AG04450 (cell line): Measurements from ENCODE around the gene ZNF343. TPM values are rescaled to one million over a fixed set of nuclear protein-coding genes. Genes with fewer than 3 reads are reported as not detected.

Source experiments
- CTCF ChIA-PET: fragments of 300-600, 350-600 bp; formaldehyde crosslinking; extraction: SDS; loops from one replicate; lab custom pipeline; 2022; ENCODE audit warnings: antibody characterized with exemption, inconsistent platforms; lab: Charles Lee
- POLR2A ChIA-PET: fragments of 350-600 bp; formaldehyde crosslinking; extraction: SDS; loops from one replicate; lab custom pipeline; 2021; ENCODE audit warnings: antibody characterized with exemption, inconsistent platforms; lab: Yijun Ruan, JAX
- DNase-seq: peaks from one replicate; pipeline ENCODE4 v3.0.0-alpha.2; 2011; ENCODE audit warnings: low read depth, low spot score
- H3K27ac ChIP-seq: one replicate; pipeline ENCODE4 v1.5.1; 2012; ENCODE audit warnings: low read depth, low read length, control low read depth
- H3K27me3 ChIP-seq: one replicate; pipeline ENCODE4 v1.6.0; 2012; ENCODE audit warnings: low read length; ENCODE audit not compliant: control insufficient read depth, insufficient read depth
- H3K4me3 ChIP-seq: 2 replicates; pipeline ENCODE4 v1.5.1; 2011; ENCODE audit warnings: mild to moderate bottlenecking, low read depth, low read length, control low read depth
- H3K9me3 ChIP-seq: 2 replicates; pipeline ENCODE4 v1.5.1; 2012; ENCODE audit warnings: low read length; ENCODE audit not compliant: control insufficient read depth, insufficient read depth
- polyA plus RNA-seq: library from polyadenylated mRNA; depleted of rRNA; stranded (reverse); fragments of >200 nt; gene quantifications from 2 replicates; pipeline ENCODE4 v1.2.3, GENCODE V29; 2011
- TF ChIP-seq, protein P1 (sequence below): IDR thresholded peaks from 2 replicates; pipeline ENCODE4 v1.5.1; 2011; ENCODE audit warnings: low read depth, low read length, control low read depth, inconsistent platforms

The ZNF343 gene
- polyA plus RNA-seq, 1 experiment, result 10.8 TPM

- Histone ChIP-seq H3K9me3 (no peaks in the 10 kb centered on the region; the same call in 1 of the 2 replicates), H3K27ac (no peak overlapping the region), H3K27me3 (no peaks in the 10 kb centered on the region), H3K4me3 (no peak overlapping the region)
- no peak for DNase-seq
- TF ChIP-seq, protein P1, sequence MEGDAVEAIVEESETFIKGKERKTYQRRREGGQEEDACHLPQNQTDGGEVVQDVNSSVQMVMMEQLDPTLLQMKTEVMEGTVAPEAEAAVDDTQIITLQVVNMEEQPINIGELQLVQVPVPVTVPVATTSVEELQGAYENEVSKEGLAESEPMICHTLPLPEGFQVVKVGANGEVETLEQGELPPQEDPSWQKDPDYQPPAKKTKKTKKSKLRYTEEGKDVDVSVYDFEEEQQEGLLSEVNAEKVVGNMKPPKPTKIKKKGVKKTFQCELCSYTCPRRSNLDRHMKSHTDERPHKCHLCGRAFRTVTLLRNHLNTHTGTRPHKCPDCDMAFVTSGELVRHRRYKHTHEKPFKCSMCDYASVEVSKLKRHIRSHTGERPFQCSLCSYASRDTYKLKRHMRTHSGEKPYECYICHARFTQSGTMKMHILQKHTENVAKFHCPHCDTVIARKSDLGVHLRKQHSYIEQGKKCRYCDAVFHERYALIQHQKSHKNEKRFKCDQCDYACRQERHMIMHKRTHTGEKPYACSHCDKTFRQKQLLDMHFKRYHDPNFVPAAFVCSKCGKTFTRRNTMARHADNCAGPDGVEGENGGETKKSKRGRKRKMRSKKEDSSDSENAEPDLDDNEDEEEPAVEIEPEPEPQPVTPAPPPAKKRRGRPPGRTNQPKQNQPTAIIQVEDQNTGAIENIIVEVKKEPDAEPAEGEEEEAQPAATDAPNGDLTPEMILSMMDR, result no peak
- ChIA-PET POLR2A (no interaction called here), CTCF (interaction anchor here (1.1 to 3.2 kb wide), 3 partner anchors 10 to 62 kb away, joined by 4 to 12 read pairs (median 6); no protein-coding TSS in a partner anchor)
Observed at GRCh38 chr20:2462484-2462883, 46.2 kb downstream of the ZNF343 start.

DNA sequence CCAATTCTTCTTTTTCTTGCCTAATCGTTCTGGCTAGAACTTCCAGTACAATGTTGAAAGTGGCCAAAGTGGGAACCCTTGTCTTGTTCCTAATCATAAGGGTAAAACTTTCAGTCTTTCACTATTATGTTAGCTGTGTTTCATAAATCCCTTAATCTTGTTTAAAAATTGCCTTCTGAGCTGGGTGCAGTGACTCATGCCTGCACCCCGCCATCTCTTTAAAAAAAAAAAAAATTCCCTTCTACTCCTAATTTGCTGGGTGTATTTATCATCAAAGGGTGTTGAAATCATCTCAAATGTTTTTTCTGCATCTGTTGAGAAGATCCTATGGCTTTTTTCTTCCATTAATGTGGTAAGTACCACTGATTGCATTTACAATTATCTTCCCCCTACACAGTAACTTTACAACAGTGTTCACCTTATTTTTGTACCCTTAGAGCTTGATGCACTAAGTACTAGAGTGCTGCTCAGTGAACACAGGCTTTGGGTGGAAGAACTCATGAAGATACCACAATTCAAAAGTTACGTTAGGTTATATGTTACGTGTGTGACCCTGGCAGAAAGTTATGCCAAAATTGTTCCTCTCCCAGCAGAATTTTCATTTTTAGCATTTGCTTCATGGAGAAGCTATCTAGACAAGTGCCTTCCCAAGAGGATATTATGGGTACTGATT, 47.8 kb downstream of the ZNF343 start:
- no peaks in the 10 kb centered on the region for H3K27me3 ChIP-seq
- CTCF ChIA-PET, result interaction anchor here (0.9 to 2.1 kb wide), 3 partner anchors 9 to 61 kb away, joined by 3 to 17 read pairs (median 3); no protein-coding TSS in a partner anchor
- no peak for DNase-seq
- H3K9me3 ChIP-seq, result no peaks in the 10 kb centered on the region; the same call in 1 of the 2 replicates
- TF ChIP-seq, protein P1, result no peak
- no peak overlapping the region for H3K4me3 ChIP-seq
- H3K27ac ChIP-seq, result no peak overlapping the region
- POLR2A ChIA-PET, result interaction anchor here (1.2 kb wide), 1 partner anchor 9 kb away, joined by 3 read pairs; no protein-coding TSS in a partner anchor

GRCh38 chr20:2459981-2460751, 48.5 kb downstream of the ZNF343 start:
- ChIA-PET POLR2A (interaction anchor here (1.2 kb wide), 1 partner anchor 10 kb away, joined by 3 read pairs; no protein-coding TSS in a partner anchor), CTCF (interaction anchor here (1.0 to 2.1 kb wide), 2 partner anchors 8 to 62 kb away, joined by 3 to 17 read pairs; no protein-coding TSS in a partner anchor)
- TF ChIP-seq, protein P1, result no peak
- Histone ChIP-seq H3K4me3 (no peak overlapping the region), H3K27me3 (no peaks in the 10 kb centered on the region), H3K9me3 (no peaks in the 10 kb centered on the region; the same call in 1 of the 2 replicates), H3K27ac (no peak overlapping the region)
- no peak for DNase-seq

GRCh38 chr20:2458919-2459499, 49.7 kb downstream of the ZNF343 start:
- CTCF ChIA-PET, result interaction anchor here (1.0 kb wide), 1 partner anchor 66 kb away, joined by 3 read pairs; no protein-coding TSS in a partner anchor
- no peak for DNase-seq
- H3K9me3 ChIP-seq, result no peaks in the 10 kb centered on the region; the same call in 1 of the 2 replicates
- H3K4me3 ChIP-seq, result no peak overlapping the region
- no peak overlapping the region for H3K27ac ChIP-seq
- POLR2A ChIA-PET, result interaction anchor here (0.6 to 1.0 kb wide), 3 partner anchors 11 to 377 kb away, joined by 3 to 5 read pairs (median 4); no protein-coding TSS in a partner anchor
- H3K27me3 ChIP-seq, result no peaks in the 10 kb centered on the region
- TF ChIP-seq, protein P1, result no peak
